PC-3 (cell line): ENCODE results near the gene PRICKLE3. TPM values are rescaled to one million over a fixed set of nuclear protein-coding genes. Genes with fewer than 3 reads are reported as not detected.

ENCODE experiments used
- ATAC-seq: fragments of 200-7000 bp; cut with Tn5 transposase; 2 replicates; pipeline ENCODE4 v1.9.1; 2020; ENCODE audit warnings: mild to moderate bottlenecking, moderate library complexity
- Bru-seq: library from RNA; stranded (reverse); fragments of 400-500 nt; gene quantifications from one replicate; lab custom pipeline; 2021; lab: Mats Ljungman, UMichigan
- BruChase-seq, 2 experiments: library from RNA; stranded (reverse); fragments of 400-500 nt; gene quantifications; one replicate each; lab custom pipeline; 2021; lab: Mats Ljungman, UMichigan
- BruUV-seq: library from RNA; stranded (reverse); fragments of 400-500 nt; replicated peaks from 2 replicates; lab custom pipeline; 2021; lab: Mats Ljungman, UMichigan
- CTCF ChIA-PET: fragments of 300-600 bp; sonication (Branson Sonifier 250); formaldehyde crosslinking; loops from one replicate; lab custom pipeline; 2022; ENCODE audit warnings: antibody characterized with exemption; lab: Charles Lee
- POLR2A ChIA-PET: fragments of 300-600 bp; sonication (Branson Sonifier 250); formaldehyde crosslinking; loops from one replicate; lab custom pipeline; 2022; ENCODE audit warnings: antibody characterized with exemption; ENCODE audit not compliant: unreplicated experiment; lab: Charles Lee
- DNase-seq: peaks from one replicate; pipeline ENCODE4 v3.0.0-alpha.2; 2015
- H2AFZ ChIP-seq: fragments of 300-600 bp; sonication (generic); 2 replicates; pipeline ENCODE4 v1.6.0; 2016; ENCODE audit warnings: antibody characterized with exemption, low read length
- H3F3A ChIP-seq: fragments of 300-600 bp; sonication (generic); one replicate; pipeline ENCODE4 v1.6.0; 2017; ENCODE audit warnings: antibody characterized with exemption, low read length, control low read depth, mild to moderate bottlenecking; ENCODE audit not compliant: unreplicated experiment
- H3K27ac ChIP-seq: fragments of 300-600 bp; sonication (generic); 2 replicates; pipeline ENCODE4 v1.5.1; 2016; ENCODE audit warnings: mild to moderate bottlenecking, low read length
- H3K27me3 ChIP-seq: fragments of 300-600 bp; sonication (generic); 2 replicates; pipeline ENCODE4 v1.6.1; 2016; ENCODE audit warnings: low read length, mixed read lengths
- H3K36me3 ChIP-seq: fragments of 300-600 bp; sonication (generic); 2 replicates; pipeline ENCODE4 v1.6.1; 2016; ENCODE audit warnings: low read depth, mixed run types, low read length, mixed read lengths
- H3K4me1 ChIP-seq: fragments of 300-600 bp; sonication (generic); 2 replicates; pipeline ENCODE4 v1.5.1; 2016; ENCODE audit warnings: low read length; ENCODE audit not compliant: insufficient read depth
- H3K4me2 ChIP-seq: fragments of 300-600 bp; sonication (generic); 2 replicates; pipeline ENCODE4 v1.6.0; 2016; ENCODE audit warnings: low read length
- H3K4me3 ChIP-seq: fragments of 300-600 bp; sonication (generic); 2 replicates; pipeline ENCODE4 v1.5.1; 2016; ENCODE audit warnings: mild to moderate bottlenecking, low read length, mixed read lengths
- H3K79me2 ChIP-seq: fragments of 300-600 bp; sonication (generic); 2 replicates; pipeline ENCODE4 v1.6.1; 2017; ENCODE audit warnings: low read length, mixed read lengths
- H3K9ac ChIP-seq: fragments of 300-600 bp; sonication (generic); 2 replicates; pipeline ENCODE4 v1.6.0; 2016; ENCODE audit warnings: mild to moderate bottlenecking, low read length
- H3K9me2 ChIP-seq: fragments of 300-600 bp; sonication (generic); replicated peaks from 2 replicates; pipeline ENCODE4 v1.6.1; 2016; ENCODE audit warnings: mixed run types, low read length, mixed read lengths
- H3K9me3 ChIP-seq: fragments of 300-600 bp; sonication (generic); 2 replicates; pipeline ENCODE4 v1.6.1; 2016; ENCODE audit warnings: low read length, mixed read lengths
- H4K20me1 ChIP-seq: fragments of 300-600 bp; sonication (generic); 2 replicates; pipeline ENCODE4 v1.6.1; 2016; ENCODE audit warnings: low read length, mixed read lengths
- EZH2 ChIP-seq: fragments of 300-600 bp; sonication (generic); IDR thresholded peaks from one replicate; pipeline ENCODE4 v1.6.1; 2017; ENCODE audit warnings: antibody characterized with exemption, mild to moderate bottlenecking, low read length; ENCODE audit not compliant: unreplicated experiment
- EZH2phosphoT487 ChIP-seq: fragments of 300-600 bp; sonication (generic); IDR thresholded peaks from 2 replicates; pipeline ENCODE4 v1.6.1; 2018; ENCODE audit warnings: mild to moderate bottlenecking, antibody characterized with exemption, low read length, borderline replicate concordance
- intact Hi-C: fragments of 100-400 bp; cut with micrococcal nuclease; formaldehyde crosslinking; loops from 2 replicates; pipeline ENCODE4 v1.9.0; 2023
- long read RNA-seq: library from polyadenylated mRNA; unstranded; transcript quantifications from one replicate; pipeline ENCODE4 v2.0.0, GENCODE V29; 2021; ENCODE audit not compliant: unreplicated experiment
- total RNA-seq: library from RNA; depleted of rRNA; stranded (reverse); fragments of >200 nt; gene quantifications from 2 replicates; pipeline ENCODE4 v1.2.3, GENCODE V29; 2014; rRNA removed
- TF ChIP-seq, protein P1 (sequence below): fragments of 300-600 bp; sonication (generic); conservative IDR thresholded peaks from 2 replicates; pipeline ENCODE4 v1.5.1; 2017; ENCODE audit warnings: antibody characterized with exemption, low read depth, mild to moderate bottlenecking, low read length

PRICKLE3 gene, protein sequence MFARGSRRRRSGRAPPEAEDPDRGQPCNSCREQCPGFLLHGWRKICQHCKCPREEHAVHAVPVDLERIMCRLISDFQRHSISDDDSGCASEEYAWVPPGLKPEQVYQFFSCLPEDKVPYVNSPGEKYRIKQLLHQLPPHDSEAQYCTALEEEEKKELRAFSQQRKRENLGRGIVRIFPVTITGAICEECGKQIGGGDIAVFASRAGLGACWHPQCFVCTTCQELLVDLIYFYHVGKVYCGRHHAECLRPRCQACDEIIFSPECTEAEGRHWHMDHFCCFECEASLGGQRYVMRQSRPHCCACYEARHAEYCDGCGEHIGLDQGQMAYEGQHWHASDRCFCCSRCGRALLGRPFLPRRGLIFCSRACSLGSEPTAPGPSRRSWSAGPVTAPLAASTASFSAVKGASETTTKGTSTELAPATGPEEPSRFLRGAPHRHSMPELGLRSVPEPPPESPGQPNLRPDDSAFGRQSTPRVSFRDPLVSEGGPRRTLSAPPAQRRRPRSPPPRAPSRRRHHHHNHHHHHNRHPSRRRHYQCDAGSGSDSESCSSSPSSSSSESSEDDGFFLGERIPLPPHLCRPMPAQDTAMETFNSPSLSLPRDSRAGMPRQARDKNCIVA
- total RNA-seq, result 16.5 and 29.1 TPM in 2 replicates
- percentile 59 among the genes with signal in this experiment for Bru-seq, nascent RNA
- percentile 74 among the genes with signal in this experiment for BruChase-seq, experiment 1, labeled RNA remaining after a 6-hour chase
- percentile 69 among the genes with signal in this experiment for BruChase-seq, experiment 2, labeled RNA remaining after a 2-hour chase
- long read RNA-seq, transcript PRICKLE3-206 (9 exons, 2,062 nt), result major isoform, 8 of 28 reads
- long read RNA-seq, partial matches to known transcripts, result 3 of 28 reads
- long read RNA-seq, other reads (novel, unspliced or antisense), result 17 of 28 reads

DNA sequence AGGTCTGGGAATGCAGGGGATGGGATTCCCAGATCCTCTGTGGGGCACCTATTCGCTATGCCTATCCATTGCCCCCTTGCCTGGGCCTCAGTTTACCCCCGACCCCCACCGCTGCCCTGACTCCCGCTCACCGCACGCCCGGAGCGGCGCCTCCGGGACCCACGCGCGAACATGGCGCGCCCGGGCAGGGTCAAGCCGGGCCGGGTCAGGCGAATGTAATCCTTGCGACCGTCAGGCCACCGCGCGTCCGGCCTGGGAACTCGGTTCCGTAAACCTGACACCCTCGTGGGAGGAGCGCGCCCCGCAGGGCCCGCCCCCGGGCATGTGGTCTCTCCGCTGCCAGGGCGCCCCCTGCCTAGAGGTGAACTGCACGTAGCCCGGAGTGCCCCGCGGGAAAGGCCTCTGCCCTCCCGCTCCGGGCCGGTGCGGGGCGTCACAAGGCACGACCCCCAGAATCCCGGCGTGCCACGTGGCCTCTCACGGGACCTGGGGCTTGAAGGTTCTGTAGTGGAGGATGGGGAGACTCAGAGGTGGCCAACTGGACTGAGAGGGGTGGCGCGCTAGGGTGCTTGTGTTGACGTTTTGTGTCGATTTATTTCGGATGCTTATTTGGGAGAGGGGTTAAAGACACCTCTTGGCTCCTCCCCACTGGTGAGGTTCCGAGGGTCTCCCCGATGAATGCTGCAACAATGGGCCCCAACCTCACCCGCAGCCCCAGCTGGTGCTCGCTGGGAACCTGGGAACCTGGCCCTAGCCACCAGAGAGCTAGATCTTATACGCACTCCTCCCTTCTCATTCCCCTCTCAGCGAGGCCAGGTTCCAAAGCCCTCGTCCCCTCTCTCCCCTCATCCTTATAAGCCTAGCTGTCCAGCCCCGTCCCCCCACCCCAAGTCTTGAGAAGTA, at the start of gene PRICKLE3:
Gene PRICKLE3 (minus strand): TSS at position 249 of the 903 bp plus-strand sequence. CDS start 76 bp downstream, at position 173.
- peak within 1 kb of the TSS; percentile 66 for H3K27ac ChIP-seq
- ATAC-seq (peak; percentile 18), DNase-seq (peak; percentile 79)
- peaks cover 13% of the 10 kb centered on the region for H3K36me3 ChIP-seq
- H2AFZ ChIP-seq, result peak within 1 kb of the TSS; percentile 80
- H3K79me2 ChIP-seq, result peaks cover 28% of the 10 kb centered on the region
- no peaks in the 10 kb centered on the region for H3K9me2 ChIP-seq
- no peaks in the 10 kb centered on the region for H3K9me3 ChIP-seq
- TF ChIP-seq EZH2, result no peak
- TF ChIP-seq, protein P1, sequence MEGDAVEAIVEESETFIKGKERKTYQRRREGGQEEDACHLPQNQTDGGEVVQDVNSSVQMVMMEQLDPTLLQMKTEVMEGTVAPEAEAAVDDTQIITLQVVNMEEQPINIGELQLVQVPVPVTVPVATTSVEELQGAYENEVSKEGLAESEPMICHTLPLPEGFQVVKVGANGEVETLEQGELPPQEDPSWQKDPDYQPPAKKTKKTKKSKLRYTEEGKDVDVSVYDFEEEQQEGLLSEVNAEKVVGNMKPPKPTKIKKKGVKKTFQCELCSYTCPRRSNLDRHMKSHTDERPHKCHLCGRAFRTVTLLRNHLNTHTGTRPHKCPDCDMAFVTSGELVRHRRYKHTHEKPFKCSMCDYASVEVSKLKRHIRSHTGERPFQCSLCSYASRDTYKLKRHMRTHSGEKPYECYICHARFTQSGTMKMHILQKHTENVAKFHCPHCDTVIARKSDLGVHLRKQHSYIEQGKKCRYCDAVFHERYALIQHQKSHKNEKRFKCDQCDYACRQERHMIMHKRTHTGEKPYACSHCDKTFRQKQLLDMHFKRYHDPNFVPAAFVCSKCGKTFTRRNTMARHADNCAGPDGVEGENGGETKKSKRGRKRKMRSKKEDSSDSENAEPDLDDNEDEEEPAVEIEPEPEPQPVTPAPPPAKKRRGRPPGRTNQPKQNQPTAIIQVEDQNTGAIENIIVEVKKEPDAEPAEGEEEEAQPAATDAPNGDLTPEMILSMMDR, result peak; percentile 62
- H3K4me3 ChIP-seq, result peak within 1 kb of the TSS; percentile 87
- no peaks in the 10 kb centered on the region for H3F3A ChIP-seq
- ChIA-PET POLR2A (no interaction called here), CTCF (no interaction called here)
- H3K4me1 ChIP-seq, result peaks cover 29% of the 10 kb centered on the region
- intact Hi-C loops, result no loop called here
- TSS peak; percentile 23 for BruUV-seq
- H3K27me3 ChIP-seq, result no peaks in the 10 kb centered on the region
- H3K4me2 ChIP-seq, result peak within 1 kb of the TSS; percentile 98
- peaks cover 5% of the 10 kb centered on the region for H4K20me1 ChIP-seq
- peak within 1 kb of the TSS; percentile 84 for H3K9ac ChIP-seq

DNA sequence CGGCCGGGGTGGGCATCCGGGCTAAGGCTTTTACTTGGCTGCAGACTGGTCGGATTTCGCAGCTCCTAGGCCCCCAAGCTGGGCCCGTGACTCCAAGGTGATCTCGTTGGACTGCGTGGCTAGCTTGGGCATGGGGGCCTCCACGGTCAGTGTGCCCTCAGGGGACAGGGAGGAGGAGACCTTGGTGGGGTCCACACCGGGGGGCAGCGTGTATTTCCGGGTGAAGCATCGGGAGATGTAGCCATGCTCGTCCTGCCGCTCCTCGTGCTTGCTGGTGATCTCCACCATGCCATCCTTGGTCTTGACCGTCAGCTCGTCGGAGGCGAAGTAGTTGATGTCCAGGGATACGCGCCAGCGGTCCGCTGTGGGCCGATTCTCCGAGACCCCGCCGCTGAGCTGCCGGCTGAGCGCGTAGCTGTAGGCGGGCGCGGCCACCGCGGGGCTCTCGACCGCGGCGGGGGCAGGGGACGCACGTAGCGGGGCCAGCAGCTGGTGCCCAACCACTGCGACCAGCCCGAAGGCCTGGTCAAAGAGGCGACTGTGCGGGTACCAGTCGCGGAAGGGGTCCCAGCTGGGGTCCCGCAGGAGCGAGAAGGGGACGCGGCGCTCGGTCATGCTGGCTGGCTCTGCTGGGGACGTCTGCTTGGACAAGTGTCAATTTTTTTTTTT, 47.8 kb upstream of the PRICKLE3 start:
- Histone ChIP-seq H3K36me3 (no peaks in the 10 kb centered on the region), H3K27me3 (no peaks in the 10 kb centered on the region), H3K4me1 (no peaks in the 10 kb centered on the region), H3K27ac (no peak overlapping the region), H3K9me2 (no peaks in the 10 kb centered on the region), H3F3A (no peaks in the 10 kb centered on the region), H3K4me3 (no peak overlapping the region), H2AFZ (no peak overlapping the region), H3K9me3 (no peaks in the 10 kb centered on the region), H3K9ac (no peak overlapping the region), H3K4me2 (no peak overlapping the region), H4K20me1 (no peaks in the 10 kb centered on the region), H3K79me2 (peaks cover 4% of the 10 kb centered on the region; the same call in 1 of the 2 replicates)
- CTCF ChIA-PET, result no interaction called here
- intact Hi-C loops, result no loop called here
- BruUV-seq, result no TSS peak
- DNase-seq (no peak), ATAC-seq (no peak)
- TF ChIP-seq EZH2phosphoT487, result no peak
- TF ChIP-seq, protein P1, result no peak
- TF ChIP-seq EZH2, result no peak
- POLR2A ChIA-PET, result no interaction called here
